SK-N-SH (cell line): ENCODE data around the gene COL4A4. TPM values are rescaled to one million over a fixed set of nuclear protein-coding genes. Genes with fewer than 3 reads are reported as not detected.
A peak's percentile ranks its signal among the peaks of the same experiment; 100 is the strongest.

Experiments used
- CTCF ChIA-PET: fragments of 300-600, 350-600 bp; formaldehyde crosslinking; extraction: SDS; loops from one replicate; lab custom pipeline; 2021; lab: Yijun Ruan, JAX
- POLR2A ChIA-PET: fragments of 350-600 bp; sonication (Branson Sonifier 250); formaldehyde crosslinking; extraction: SDS; loops from one replicate; lab custom pipeline; 2020; ENCODE audit warnings: antibody characterized with exemption, inconsistent platforms; lab: Yijun Ruan, JAX
- DNase-seq: peaks from one replicate; pipeline ENCODE4 v3.0.0; 2012
- H2AFZ ChIP-seq: fragments of 200-600 bp; sonication (generic); 2 replicates; pipeline ENCODE4 v1.8.1; 2016; ENCODE audit warnings: antibody characterized with exemption, mild to moderate bottlenecking, low read depth
- H3F3A ChIP-seq: fragments of 200-600 bp; sonication (generic); replicated peaks from 2 replicates; pipeline ENCODE3; 2016; ENCODE audit warnings: antibody characterized with exemption, mild to moderate bottlenecking; ENCODE audit not compliant: insufficient read depth
- H3K27ac ChIP-seq, 2 experiments: fragments of 200-500 bp in 1 of 2; fragments of 200-600 bp in 1 of 2; sonication (Bioruptor generic) in 1 of 2; sonication (generic), shearing (Covaris generic) in 1 of 2; 2 replicates each; pipeline versions ENCODE4 v1.5.1 to v1.6.1; 2014 to 2016; ENCODE audit warnings: low read depth in 2 of 2, inconsistent platforms in 1 of 2, low read length in 1 of 2, mild to moderate bottlenecking in 1 of 2, mixed read lengths in 1 of 2
- H3K27me3 ChIP-seq: fragments of 200-600 bp; sonication (generic), shearing (Covaris generic); 2 replicates; pipeline ENCODE4 v1.6.1; 2016; ENCODE audit warnings: mixed run types; ENCODE audit not compliant: insufficient read depth
- H3K36me3 ChIP-seq, 2 experiments: fragments of 200-500 bp in 1 of 2; fragments of 200-600 bp in 1 of 2; sonication (Bioruptor generic) in 1 of 2; sonication (generic) in 1 of 2; replicated peaks in 1 of 2; 2 replicates each; pipeline versions ENCODE3 to v1.5.1; 2014 to 2016; ENCODE audit warnings: low read length in 1 of 2, mild to moderate bottlenecking in 1 of 2; ENCODE audit not compliant: insufficient read depth in 2 of 2, control insufficient read depth in 1 of 2
- H3K4me1 ChIP-seq, 2 experiments: fragments of 200-500 bp in 1 of 2; fragments of 200-600 bp in 1 of 2; sonication (Bioruptor generic) in 1 of 2; sonication (generic), shearing (Covaris generic) in 1 of 2; 2 replicates each; pipeline versions ENCODE4 v1.5.1 to v1.6.1; 2014 to 2016; ENCODE audit warnings: low read depth in 1 of 2, low read length in 1 of 2, mixed run types in 1 of 2; ENCODE audit not compliant: insufficient read depth in 2 of 2, control insufficient read depth in 1 of 2
- H3K4me2 ChIP-seq: fragments of 200-600 bp; sonication (generic), shearing (Covaris generic); 2 replicates; pipeline ENCODE4 v1.6.1; 2017; ENCODE audit warnings: mixed run types
- H3K4me3 ChIP-seq, 2 experiments: fragments of 200-500 bp in 1 of 2; fragments of 200-600 bp in 1 of 2; sonication (Bioruptor generic) in 1 of 2; sonication (generic), shearing (Covaris generic) in 1 of 2; 2 replicates each; pipeline versions ENCODE4 v1.5.1 to v1.8.1; 2014 to 2016; ENCODE audit warnings: low read depth in 2 of 2, inconsistent platforms in 1 of 2, low read length in 1 of 2, mild to moderate bottlenecking in 1 of 2, mixed read lengths in 1 of 2, moderate library complexity in 1 of 2
- H3K79me2 ChIP-seq: fragments of 200-600 bp; sonication (generic); 2 replicates; pipeline ENCODE4 v1.8.1; 2017; ENCODE audit warnings: mild to moderate bottlenecking; ENCODE audit not compliant: insufficient read depth
- H3K9ac ChIP-seq: fragments of 200-600 bp; sonication (generic); 2 replicates; pipeline ENCODE4 v1.6.1; 2017; ENCODE audit warnings: mixed run types
- H3K9me2 ChIP-seq: fragments of 200-600 bp; sonication (generic); 2 replicates; pipeline ENCODE4 v1.6.1; 2017; ENCODE audit warnings: mixed run types
- H3K9me3 ChIP-seq: fragments of 200-600 bp; sonication (generic); 2 replicates; pipeline ENCODE4 v1.6.1; 2017; ENCODE audit warnings: mixed run types, mild to moderate bottlenecking, moderate library complexity
- H4K20me1 ChIP-seq: fragments of 200-600 bp; sonication (generic); 2 replicates; pipeline ENCODE4 v1.6.1; 2017; ENCODE audit warnings: mild to moderate bottlenecking, mixed run types; ENCODE audit not compliant: insufficient read depth
- CHD2 ChIP-seq: fragments of 150-350 bp; IDR thresholded peaks from 2 replicates; pipeline ENCODE4 v1.6.1; 2018; ENCODE audit warnings: low read length; ENCODE audit not compliant: partially characterized antibody
- EP300 ChIP-seq, 2 experiments: IDR thresholded peaks; 2 replicates each; pipeline versions ENCODE4 v1.4.0 to v1.6.1; 2012; ENCODE audit warnings: borderline replicate concordance in 1 of 2, low read depth in 1 of 2, low read length in 1 of 2
- FOXM1 ChIP-seq: IDR thresholded peaks from 2 replicates; pipeline ENCODE4 v1.4.0; 2012; ENCODE audit warnings: low read depth, mild to moderate bottlenecking
- GABPA ChIP-seq: IDR thresholded peaks from 2 replicates; pipeline ENCODE4 v1.4.0; 2012; ENCODE audit warnings: low read depth, mild to moderate bottlenecking
- MXI1 ChIP-seq: IDR thresholded peaks from 2 replicates; pipeline ENCODE4 v1.6.1; 2012; ENCODE audit warnings: mild to moderate bottlenecking, low read depth, low read length, improper control_type of control experiment
- REST ChIP-seq: IDR thresholded peaks from 2 replicates; pipeline ENCODE4 v1.6.1; 2012; ENCODE audit warnings: mild to moderate bottlenecking, low read depth, low read length, moderate library complexity
- RFX5 ChIP-seq: IDR thresholded peaks from 2 replicates; pipeline ENCODE4 v1.6.1; 2012; ENCODE audit warnings: mild to moderate bottlenecking, improper control_type of control experiment, low read length
- RXRA ChIP-seq: IDR thresholded peaks from 2 replicates; pipeline ENCODE4 v1.4.0; 2012; ENCODE audit warnings: low read depth, mild to moderate bottlenecking, borderline replicate concordance
- USF1 ChIP-seq: IDR thresholded peaks from 2 replicates; pipeline ENCODE4 v1.4.0; 2012; ENCODE audit warnings: low read depth, borderline replicate concordance
- USF2 ChIP-seq: fragments of 150-350 bp; IDR thresholded peaks from 2 replicates; pipeline ENCODE4 v1.6.1; 2017; ENCODE audit warnings: antibody characterized with exemption, low read length, low read depth, borderline replicate concordance
- WGBS: methylation state at CpG from one replicate; pipeline ENCODE4 v1.1.6; 2017; ENCODE audit warnings: low lambda C conversion rate; 5-methylcytosine and 5-hydroxymethylcytosine counted together
- polyA plus RNA-seq, 3 experiments: library from polyadenylated mRNA; depleted of rRNA; stranded (reverse); fragments of >200 nt; gene quantifications; 2 replicates each; pipeline ENCODE4 v1.2.3, GENCODE V29; 2012

COL4A4 gene
- polyA plus RNA-seq, 1 of the 3 experiments (the other 2 are of a cell fraction) = not detected

DNA sequence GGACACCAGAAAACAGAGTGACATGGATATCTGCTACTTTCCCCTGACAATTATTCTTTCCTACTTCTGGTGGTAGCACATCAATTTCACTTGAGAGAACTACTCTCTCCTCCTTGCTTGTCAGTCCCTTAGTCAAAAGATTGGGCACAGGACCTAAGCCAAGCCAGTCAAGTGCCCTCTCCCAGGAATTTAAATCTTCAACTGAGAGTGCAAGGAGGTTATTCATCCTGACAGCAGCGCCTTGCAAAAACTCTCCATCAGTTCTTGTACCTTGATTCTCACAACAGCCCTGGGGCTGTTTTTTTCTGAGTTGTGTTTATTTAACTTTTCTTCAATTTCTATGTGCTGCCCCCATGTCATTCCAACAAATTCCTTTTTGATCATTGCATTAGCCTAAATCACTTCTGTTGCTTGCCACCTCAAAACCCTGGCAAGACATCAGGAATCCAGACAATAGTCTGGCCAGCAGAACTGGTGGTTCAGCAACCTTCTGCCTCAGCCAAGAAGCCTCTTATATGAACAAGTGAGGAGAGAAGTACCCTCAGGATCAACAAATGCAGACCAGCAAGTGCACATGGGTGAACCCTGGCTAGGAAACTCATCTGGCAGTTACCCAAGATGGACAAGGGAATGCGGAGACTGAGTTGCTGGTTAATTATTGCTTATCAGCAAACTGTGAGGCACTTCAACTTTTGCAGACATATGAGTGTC lies 19.8 kb upstream of the COL4A4 start:
- Histone ChIP-seq H3K9ac (no peak overlapping the region), H3K9me2 (no peaks in the 10 kb centered on the region), H3K79me2 (no peaks in the 10 kb centered on the region), H3K4me3 (no peak overlapping the region), H3F3A (no peaks in the 10 kb centered on the region), H3K4me2 (no peak overlapping the region), H3K27me3 (no peaks in the 10 kb centered on the region), H3K4me1 (peaks cover 0 to 2% of the 10 kb centered on the region in 2 experiments; a peak in 2 of 4 replicates), H3K27ac (no peak overlapping the region), H4K20me1 (no peaks in the 10 kb centered on the region), H2AFZ (no peak overlapping the region), H3K9me3 (no peaks in the 10 kb centered on the region), H3K36me3 (no peaks in the 10 kb centered on the region)
- 19% methylated on average over 2 of the region's 2 CpGs for WGBS
- ChIA-PET CTCF (no interaction called here), POLR2A (no interaction called here)
- TF ChIP-seq MXI1 (no peak), USF2 (no peak)
- DNase-seq = no peak

DNA sequence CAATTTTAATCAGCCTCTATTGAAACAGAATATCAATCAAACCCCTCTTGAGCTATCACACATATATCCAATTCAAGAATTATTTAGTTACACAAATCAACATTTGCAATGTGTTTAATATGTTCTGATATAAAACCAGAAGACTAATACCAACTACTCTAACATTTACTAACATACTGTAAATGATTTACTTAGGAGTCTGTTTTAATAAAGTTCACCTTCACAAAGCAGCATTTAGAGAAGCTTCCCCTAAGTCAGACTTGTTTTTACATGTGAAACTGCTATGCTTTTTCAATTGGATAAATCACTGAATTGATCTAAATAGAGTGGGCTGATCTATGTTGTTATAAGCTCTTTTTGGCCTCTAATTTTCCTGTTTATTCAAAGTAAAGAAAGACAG lies 18.8 kb upstream of the COL4A4 start:
- Histone ChIP-seq H3K9ac (no peak overlapping the region), H3K4me3 (no peak overlapping the region), H3K4me1 (peaks cover 0 to 2% of the 10 kb centered on the region in 2 experiments; a peak in 2 of 4 replicates), H3F3A (no peaks in the 10 kb centered on the region), H2AFZ (no peak overlapping the region), H3K36me3 (no peaks in the 10 kb centered on the region), H3K4me2 (no peak overlapping the region), H4K20me1 (no peaks in the 10 kb centered on the region)
- POLR2A ChIA-PET = no interaction called here
- CTCF ChIA-PET = interaction anchor here (1.5 kb wide), 1 partner anchor 56 kb away, joined by 4 read pairs; no protein-coding TSS in a partner anchor
- TF ChIP-seq RXRA (no peak), EP300 (IDR thresholded peaks at IDR 0.05; ENCODE audit: borderline replicate concordance in 1 of 2, low read depth in 1 of 2, low read length in 1 of 2) (no peak)
- TF ChIP-seq, all 33 proteins: peak for 0
- Histone ChIP-seq H3K9me2 (no peaks in the 10 kb centered on the region), H3K9me3 (no peaks in the 10 kb centered on the region), H3K79me2 (no peaks in the 10 kb centered on the region), H3K27me3 (no peaks in the 10 kb centered on the region), H3K27ac (no peak overlapping the region)
- DNase-seq = no peak

DNA sequence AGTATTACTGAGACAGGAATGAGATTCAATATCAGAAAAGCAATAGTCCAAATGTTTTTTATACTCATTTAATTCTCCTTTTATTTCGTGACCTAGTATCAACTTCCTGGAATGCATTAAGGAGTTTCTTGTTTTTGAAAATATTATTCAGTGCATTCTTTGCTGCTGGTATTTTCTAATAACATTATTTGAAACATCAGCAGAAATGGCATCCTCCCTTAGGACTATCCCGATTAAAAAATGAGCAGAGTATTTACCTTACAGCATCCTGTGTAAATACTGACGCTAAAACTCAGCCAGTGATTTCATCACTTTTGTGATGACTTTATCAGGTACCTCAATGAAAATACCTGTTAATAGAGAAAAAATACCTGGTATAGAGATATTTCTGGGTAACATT lies 16.8 kb upstream of the COL4A4 start:
- TF ChIP-seq RXRA (no peak), CHD2 (no peak), USF1 (no peak), GABPA (no peak), FOXM1 (no peak), RFX5 (no peak), REST (no peak)
- Histone ChIP-seq H3K36me3 (no peaks in the 10 kb centered on the region), H3K9me2 (no peaks in the 10 kb centered on the region), H3K27me3 (no peaks in the 10 kb centered on the region), H4K20me1 (no peaks in the 10 kb centered on the region), H3K4me3 (no peak overlapping the region), H3F3A (no peaks in the 10 kb centered on the region), H3K4me2 (peak overlapping the region; percentile 12), H3K9ac (no peak overlapping the region), H3K4me1 (peaks cover 0 to 2% of the 10 kb centered on the region in 2 experiments; a peak in 2 of 4 replicates), H2AFZ (0 out of 2 replicates have a peak overlapping the region, but pooled peaks have one; percentile 5), H3K27ac (no peak overlapping the region; a peak in 1 of 4 replicates), H3K79me2 (no peaks in the 10 kb centered on the region), H3K9me3 (no peaks in the 10 kb centered on the region)
- no peak for DNase-seq
- ChIA-PET CTCF (no interaction called here), POLR2A (no interaction called here)
- WGBS = 23% methylated on average over 3 of the region's 3 CpGs
